HG02642 (cell line): ENCODE measurements around the gene NAA10.

ENCODE experiments used
- ATAC-seq: cut with Tn5 transposase; IDR thresholded peaks from one replicate; pipeline ENCODE4 v1.9.1; 2021; ENCODE audit warnings: mild to moderate bottlenecking; ENCODE audit not compliant: unreplicated experiment, poor library complexity

Gene NAA10

DNA sequence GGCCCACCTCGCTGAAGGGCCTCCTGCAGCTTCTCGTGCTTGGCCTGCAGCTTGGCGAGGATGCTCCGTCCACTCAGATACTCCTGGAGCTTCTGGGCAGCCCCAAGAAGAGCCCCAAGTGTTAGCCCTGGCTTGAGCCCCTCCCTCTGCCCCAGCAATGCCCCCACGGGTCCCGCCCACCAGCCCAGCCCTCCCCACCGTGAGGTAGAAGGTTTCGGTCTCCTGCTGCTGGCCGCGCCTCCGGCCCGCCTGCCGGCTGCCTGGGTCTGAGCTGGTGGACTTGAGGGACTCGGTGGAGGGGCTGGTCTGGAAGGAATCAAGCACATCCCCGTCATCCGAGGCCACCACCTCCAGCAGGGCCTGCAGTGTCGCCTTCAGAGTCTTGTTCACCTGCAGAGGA is 21.6 kb downstream of the NAA10 start:
- no peak for ATAC-seq

DNA sequence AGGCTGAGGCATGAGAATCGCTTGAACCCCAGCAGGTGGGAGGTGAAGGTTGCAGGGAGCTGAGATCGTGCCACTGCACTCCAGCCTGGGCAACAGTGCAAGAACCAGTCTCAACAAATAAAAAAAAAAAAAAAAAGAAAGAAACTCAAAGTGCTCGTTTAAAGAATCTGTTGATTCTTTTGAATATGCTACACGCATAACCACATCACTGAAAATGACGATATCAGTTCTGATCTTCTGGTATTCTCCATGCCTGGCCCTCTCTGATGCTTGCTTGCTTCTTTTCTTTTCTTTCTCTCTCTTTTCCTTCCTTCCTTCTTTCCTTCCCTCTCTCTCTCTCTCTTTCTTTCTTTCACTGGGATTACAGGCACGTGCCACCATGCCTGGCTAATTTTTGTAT is 23.0 kb downstream of the NAA10 start:
- ATAC-seq: no peak

DNA sequence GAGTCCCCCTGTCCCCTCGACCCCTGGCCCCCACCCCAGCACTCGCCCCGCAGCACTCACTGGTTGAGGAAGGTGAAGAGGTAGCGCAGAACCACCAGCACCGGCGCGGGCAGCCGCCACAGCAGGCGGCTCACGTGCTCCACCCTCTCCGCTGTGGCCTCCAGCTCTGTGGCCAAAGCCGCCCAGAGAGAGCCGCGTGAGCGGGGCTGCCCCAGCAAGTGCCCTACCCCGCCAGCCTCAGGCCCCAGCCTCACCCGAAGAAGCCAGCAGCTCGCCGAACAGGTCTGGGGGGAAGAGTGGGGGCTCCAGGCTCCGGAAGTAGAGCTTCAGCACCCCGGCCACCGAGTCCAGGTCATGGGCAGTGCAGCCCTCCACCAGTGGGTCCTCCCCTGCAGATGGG is 24.4 kb downstream of the NAA10 start:
- no peak for ATAC-seq

DNA sequence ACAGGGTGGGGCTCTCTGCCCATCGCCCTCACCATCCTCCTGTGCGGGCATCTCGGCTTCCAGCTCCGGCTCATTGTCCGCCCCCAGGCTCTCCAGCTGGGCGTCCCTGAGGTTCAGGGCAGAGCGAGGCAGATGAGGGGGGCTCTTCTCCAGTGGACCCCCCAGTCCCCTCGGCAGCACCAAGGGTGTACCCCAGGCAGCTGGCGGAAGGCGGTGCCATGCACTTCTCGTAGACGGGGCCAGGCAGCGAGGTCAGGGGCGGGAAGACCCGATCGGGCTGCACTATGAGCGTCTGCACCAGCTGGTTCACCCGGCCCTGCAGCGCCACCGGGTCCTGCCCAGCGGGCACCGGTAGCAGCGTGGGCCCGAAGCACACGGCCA is 24.9 kb downstream of the NAA10 start:
- no peak for ATAC-seq

DNA sequence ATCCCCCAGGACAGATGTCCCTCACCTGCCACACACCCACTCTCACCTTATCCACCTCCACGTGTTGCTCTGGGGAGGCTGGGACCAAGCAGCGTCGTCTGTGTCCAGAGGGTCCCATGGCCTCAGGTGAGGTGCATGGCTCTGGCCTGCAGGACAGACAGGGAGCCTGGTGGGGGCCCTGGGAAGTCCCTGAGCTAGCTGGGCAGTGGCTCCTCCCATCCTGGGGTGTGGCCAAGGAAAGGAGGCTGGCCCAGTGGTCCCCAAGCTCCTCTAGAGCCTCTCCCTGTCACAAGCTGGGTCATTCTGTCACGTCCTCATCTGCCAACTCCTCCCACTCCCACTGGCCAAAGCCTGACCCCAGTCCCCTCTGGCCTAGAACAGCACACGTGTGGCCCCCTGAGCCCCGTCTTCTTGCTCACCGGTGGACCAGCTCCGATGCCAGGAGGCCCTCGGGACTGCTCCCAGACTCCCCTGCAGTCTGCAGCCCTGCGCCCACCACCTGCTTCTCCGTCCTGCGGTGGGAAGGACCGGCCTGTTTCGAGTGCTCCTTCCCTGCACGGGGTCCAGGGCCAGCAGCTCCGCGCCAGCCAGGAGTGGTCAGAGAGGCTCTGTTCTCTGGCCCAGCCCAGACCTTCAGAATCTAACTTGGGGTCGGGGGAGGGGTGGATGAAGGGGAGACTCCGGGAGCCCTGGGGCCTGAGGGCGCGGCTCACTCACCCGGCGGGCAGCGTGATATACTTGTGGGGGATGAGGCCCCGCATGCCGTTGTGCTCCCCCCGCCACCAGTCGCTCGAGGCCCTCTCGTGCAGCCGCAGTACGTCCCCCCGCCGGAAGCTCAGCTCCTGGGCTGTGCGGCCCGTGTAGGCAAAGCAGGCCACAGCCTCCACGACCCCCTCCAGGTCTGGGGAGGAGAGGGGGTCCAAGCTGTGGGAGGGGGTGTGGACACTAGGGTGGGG is 25.5 kb downstream of the NAA10 start:
- no peak for ATAC-seq

DNA sequence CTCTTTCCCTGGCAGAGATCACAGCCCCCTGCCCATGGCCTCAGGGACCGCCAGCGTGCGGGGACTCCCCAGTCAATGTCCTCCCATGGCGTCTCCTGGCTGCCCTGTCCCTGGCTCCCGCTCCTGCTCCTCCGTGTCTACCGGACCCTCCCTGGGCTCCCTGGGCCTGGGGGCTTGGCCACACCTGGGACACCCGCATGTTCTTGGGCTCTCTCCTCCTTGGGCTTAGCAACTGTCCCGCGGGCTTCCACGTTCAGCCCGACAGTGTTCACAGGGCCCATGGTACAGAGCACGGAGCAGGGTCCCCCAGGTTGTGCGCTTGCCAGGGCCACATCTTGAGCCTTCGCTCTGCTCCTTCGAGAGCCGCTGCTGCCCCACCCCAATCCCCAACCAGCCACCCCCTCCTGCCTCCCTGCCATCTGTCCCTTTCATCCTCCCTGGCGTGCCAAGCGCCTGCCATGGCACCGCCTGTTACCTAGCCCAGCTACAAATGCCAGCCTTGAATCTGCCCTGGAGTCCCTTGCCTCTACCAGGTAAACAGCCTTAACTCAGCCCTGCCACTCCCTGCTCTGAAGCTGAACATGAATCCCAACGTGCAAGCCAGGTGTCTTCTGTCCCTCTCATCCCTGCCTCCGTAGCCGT is 26.5 kb downstream of the NAA10 start:
- ATAC-seq: no peak

DNA sequence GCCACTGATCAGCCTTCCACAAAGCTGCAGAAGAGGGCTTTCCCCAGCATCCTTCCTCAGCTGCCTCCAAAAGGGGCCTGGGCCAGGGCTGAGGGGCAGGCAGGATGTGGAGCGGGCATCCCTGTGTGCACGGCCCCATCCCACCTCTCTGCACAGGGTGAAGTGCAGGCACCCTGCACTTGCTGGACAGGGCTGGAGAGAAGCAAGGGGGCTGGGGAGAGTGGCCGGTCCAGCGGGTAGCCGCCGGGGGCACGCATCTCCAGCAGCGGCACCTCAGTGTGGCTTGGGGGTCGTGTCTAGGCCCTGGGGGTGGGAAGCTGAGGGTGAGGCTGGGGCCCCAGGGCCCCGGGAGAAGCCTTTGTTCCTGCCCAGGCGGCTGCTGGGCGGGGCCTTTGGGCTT is 27.4 kb downstream of the NAA10 start:
- no peak for ATAC-seq

DNA sequence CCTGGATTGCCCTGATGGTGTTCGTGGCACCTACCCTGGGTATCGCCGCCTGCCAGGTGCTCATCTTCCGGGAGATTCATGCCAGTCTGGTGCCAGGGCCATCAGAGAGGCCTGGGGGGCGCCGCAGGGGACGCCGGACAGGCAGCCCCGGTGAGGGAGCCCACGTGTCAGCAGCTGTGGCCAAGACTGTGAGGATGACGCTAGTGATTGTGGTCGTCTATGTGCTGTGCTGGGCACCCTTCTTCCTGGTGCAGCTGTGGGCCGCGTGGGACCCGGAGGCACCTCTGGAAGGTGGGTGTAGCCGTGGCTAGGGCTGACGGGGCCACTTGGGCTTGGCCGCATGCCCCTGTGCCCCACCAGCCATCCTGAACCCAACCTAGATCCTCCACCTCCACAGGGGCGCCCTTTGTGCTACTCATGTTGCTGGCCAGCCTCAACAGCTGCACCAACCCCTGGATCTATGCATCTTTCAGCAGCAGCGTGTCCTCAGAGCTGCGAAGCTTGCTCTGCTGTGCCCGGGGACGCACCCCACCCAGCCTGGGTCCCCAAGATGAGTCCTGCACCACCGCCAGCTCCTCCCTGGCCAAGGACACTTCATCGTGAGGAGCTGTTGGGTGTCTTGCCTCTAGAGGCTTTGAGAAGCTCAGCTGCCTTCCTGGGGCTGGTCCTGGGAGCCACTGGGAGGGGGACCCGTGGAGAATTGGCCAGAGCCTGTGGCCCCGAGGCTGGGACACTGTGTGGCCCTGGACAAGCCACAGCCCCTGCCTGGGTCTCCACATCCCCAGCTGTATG is 28.5 kb downstream of the NAA10 start:
- ATAC-seq: no peak

DNA sequence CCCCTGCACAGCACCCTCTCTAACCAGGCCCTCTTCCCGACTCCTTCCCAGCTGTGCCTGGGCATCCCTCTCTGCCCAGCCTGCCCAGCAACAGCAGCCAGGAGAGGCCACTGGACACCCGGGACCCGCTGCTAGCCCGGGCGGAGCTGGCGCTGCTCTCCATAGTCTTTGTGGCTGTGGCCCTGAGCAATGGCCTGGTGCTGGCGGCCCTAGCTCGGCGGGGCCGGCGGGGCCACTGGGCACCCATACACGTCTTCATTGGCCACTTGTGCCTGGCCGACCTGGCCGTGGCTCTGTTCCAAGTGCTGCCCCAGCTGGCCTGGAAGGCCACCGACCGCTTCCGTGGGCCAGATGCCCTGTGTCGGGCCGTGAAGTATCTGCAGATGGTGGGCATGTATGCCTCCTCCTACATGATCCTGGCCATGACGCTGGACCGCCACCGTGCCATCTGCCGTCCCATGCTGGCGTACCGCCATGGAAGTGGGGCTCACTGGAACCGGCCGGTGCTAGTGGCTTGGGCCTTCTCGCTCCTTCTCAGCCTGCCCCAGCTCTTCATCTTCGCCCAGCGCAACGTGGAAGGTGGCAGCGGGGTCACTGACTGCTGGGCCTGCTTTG is 29.2 kb downstream of the NAA10 start:
- ATAC-seq: no peak

DNA sequence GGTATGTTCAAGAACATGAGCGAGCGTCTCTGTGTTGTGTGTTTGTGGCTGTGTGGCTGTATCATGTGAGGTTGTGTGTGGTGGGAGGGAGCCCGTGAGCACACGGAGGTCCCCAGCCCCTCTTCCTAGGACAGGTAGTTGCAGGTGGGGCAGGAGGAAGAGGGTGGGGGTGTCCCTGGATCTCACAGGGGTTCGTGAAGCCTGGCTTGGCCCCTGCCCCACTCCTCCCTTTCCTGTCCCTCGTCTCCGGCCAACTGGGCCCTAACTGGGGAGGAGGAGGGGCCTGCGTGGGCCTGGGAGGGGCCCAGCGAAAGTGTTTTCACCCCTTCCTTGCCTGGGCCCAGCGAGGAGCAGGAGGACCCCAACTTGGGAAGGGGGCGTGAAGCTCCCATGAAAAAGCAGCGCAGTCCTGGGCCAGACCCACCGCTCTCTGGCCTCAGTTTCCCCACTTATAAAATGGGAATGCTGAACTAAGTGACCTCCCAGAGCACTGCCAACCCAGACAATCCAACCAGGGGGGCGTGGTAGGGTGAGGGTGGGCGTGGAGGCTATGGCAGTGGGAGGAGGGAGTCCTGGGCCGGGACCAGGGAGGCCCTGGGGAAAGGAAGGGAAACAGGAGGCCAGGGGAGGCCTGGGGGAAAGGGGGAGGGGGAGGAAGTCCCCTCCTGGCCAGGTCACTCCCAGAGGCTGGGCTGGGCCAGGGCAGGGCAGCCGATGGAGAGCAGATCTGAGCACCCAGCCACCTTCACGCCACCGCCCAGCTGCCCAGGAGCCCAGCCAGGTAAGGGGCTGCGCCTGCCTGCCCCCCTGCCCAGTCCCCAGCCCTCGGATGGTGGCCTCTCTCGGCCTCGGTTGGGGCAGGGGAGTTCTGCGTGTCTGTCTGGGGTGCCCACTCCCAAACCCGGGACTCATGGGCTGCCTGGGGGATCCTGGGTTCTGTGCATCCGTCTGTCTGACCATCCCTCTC is 30.6 kb downstream of the NAA10 start, which contains the start of gene AVPR2:
Gene AVPR2 (plus strand): TSS at position 683 of the 967 bp plus-strand sequence. CDS start 473 bp downstream, outside the sequence.
- no peak for ATAC-seq

DNA sequence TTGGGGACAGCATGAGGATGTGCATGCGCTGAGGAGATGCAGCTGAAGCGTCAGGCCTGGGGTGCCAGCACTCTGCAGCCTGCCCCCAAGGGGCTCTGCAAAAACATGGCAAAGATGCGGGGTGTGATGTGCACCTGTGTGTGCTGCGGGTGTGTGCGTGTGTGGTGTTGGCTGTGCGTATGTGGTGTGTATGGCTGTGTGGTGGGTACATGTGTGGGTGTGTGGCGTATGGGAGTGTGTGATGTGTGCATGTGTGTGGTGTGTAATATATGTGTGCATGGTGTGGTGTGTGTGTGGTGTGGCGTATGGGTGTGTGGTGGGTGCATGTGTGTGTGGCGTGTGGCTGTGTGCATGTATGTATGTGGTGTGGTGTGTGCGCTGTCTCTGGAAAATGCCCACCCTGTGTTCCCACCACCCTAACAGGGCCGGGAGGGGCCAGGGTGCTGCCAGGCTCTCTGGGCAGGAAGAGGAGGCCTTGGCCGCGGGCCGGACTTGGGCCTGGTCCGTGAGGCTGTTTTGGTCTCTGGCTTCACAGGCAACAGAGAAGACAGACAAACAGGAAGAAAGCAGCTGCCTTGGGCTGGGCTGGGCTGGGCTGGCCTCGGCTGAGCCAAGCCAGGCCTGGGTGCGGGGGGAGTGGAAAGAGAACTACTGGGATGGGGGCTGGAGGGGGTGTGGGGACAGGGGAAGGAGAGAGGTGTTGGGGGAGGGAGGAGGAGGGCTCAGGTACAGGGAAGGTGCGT is 31.4 kb downstream of the NAA10 start:
- ATAC-seq: no peak

DNA sequence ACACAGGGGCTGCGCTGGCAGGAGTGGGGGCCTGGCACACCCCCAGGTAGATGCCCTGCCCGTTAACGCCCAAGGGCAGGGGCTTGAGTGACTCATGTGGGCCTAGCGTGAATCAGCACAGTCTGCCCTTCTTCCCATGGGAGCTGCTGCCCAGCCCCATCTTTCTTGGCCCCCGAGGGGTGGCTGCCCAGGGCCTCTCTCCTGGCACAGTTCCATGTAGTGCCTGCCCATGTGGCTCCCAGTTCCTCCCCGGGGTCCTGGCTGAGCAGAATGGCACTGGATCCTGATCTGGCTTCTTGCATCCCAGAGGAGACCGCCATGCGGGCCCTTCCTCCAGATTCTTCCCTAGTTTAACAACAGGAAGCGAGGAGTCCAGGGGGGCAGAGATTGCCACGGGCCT is 32.5 kb downstream of the NAA10 start:
- no peak for ATAC-seq

DNA sequence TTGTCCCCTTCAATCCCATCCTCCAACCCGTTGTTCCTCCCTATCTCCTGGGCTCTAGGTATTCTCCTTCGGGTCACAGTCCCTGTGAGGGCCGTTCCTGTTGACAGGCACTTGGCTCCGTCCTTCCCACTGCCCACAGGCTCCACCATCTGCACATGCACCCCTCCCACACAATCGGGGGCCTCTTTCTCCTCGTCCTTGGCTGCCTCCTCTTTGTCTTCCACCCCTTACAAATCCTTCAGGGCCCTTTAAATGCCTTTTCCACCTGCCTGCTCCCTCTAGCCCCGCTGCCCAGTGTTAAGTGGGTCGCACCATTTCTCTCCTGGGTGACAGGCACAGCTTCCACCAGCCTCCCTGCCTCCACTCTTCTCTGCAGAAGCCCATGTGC is 33.1 kb downstream of the NAA10 start:
- no peak for ATAC-seq

DNA sequence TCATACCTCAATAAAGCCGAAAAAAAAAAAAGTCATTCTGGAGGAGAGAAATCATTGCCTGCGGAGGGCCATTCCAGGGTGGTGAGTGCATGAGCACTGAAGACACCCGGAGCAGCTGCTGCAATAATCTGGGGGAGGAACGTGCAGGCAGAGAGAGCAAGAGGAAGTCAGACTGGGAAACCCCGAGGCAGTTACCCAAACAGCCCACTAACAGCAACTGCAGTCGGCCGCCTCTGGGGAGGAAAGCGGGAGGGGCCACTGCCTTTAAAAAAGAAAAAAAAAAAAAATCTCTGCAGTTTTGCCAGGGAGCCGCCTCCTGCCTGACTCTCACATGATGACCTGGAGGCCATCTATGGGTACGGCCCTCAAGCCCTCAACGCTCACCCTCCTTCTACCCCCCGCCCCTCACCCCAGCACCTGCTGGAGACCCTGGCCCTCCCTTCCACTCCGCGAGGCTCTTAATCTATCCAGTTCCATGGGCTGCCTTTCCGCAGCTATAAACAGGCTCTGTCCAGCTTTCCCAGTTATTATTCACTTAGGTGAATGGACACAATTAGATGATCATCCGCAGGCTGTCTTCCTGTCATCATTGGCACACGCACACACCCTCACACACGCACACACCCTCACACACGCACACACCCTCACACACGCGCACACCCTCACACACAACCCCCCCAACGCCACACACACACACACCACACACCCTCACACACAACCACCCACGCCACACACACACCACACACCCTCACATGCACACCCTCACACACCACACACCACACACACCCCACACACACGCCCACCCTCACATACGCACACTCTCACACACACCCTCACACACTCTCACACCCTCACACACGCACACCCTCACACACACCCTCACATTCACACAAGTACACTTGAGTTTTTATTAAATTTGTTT is 33.7 kb downstream of the NAA10 start:
- no peak for ATAC-seq

DNA sequence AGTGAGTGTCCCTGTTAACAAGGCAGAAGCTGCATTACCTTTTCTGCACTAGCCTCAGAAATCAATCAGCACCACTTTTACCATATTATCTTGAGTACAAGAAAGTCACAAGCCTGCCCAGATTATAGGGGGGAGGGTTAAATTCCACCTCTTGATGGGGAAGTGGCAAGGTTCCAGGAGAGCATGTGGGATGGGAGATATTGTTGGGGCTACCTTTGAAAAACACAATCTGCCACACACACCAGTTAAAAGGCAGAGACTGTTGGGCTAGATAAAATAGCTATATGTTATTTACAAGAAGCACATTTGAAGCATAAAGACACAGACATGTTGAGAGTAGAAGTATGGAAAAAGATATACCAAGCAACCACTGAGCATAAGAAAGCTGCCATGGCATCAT is 36.9 kb downstream of the NAA10 start:
- ATAC-seq: no peak

DNA sequence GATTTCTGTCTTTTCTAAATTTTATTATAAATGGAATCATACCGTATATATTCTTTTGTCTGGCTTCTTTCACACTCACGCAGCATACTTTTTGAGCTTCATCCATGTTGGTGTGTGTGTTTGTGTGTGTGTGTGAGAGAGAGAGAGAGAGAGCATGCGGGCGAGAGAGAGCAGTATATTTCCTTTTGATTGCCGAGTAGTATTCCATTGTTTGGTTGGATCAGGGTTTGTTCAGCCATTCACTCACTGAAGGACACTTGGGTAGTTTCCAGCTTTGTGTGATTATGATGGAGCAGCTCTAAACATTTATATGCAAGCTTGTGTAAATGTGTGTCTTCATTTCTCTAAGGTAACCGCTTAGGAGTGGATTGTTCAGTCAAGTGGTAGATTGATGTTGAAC is 45.7 kb downstream of the NAA10 start:
- no peak for ATAC-seq

DNA sequence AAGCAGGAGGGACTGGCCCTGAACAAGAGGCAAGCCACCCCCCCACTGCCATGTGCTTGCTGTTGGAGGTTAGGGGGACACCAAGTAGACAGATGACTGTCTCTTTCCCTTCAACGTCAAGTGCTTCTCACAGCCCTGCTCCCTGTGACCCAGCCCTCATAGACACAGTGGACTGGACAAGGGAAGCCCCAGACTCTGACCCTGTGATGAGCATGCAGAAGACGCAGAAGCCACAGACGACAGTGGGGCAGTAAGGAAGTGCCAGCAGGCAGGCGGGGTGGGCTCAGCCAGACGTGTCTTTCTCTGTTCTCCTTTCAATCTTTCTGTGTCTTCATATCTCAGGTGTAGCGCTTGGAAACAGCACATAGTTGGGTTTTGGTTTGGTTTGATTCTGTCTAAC is 46.5 kb downstream of the NAA10 start:
- ATAC-seq: no peak

DNA sequence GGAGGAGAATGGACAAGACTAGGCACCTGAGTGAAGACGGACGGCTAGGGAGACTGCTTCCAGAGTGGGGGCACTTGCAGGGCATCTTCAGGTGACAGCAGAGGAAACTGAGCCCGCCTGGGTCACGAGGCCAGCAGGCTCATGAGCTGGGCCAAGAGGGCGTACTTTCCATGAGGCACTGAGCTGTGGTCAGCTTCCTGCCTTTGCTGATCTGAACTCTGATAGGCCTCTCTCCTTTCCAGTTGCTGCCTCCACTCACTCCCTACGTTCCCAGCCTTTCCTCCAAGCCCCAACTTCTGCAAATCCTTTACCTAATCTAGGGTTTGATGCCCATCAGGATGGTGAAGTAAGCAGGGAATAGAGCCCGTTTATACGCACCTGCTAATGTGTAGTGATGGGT is 47.5 kb downstream of the NAA10 start:
- ATAC-seq: no peak
